ENCODE data around the gene MLNR. TPM values are rescaled to one million over a fixed set of nuclear protein-coding genes. Genes with fewer than 3 reads are reported as not detected.

The MLNR gene
- not detected for total RNA-seq

- no peak for TF ChIP-seq CTCF (IDR thresholded peaks at IDR 0.05; ENCODE audit: low read depth)
Observed at GRCh38 chr13:49220036-49220855, at the start of gene MLNR. Gene MLNR (plus strand): TSS chr13:49220338. CDS start chr13:49220338, 0 bp downstream.

DNA sequence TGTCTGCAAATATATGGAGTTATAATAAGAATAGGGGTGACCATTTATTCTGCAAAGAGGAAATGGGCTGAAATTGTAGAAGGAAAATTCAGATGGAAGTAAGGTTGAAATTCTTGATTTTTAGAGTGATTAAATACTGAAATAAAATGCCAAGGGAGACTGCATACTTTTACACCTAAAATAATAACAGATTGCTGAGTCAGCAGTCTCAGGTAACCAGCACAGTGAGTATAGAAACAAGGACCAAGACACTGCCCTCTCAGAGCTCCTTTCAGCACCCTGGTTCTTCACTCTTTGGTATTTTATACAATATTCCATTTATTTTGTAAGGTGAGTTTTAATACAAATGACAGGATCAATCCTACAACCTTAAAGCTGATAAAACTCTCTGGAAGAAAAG, 48.8 kb upstream of the MLNR start:
- no peak for TF ChIP-seq CTCF (IDR thresholded peaks at IDR 0.05; ENCODE audit: low read depth)

GRCh38 chr13:49183672-49184325, 36.3 kb upstream of the MLNR start:
- TF ChIP-seq CTCF (IDR thresholded peaks at IDR 0.05; ENCODE audit: low read depth), result no peak

GRCh38 chr13:49184621-49185020, 35.5 kb upstream of the MLNR start:
- TF ChIP-seq CTCF (IDR thresholded peaks at IDR 0.05; ENCODE audit: low read depth), result no peak

- no peak for TF ChIP-seq CTCF (IDR thresholded peaks at IDR 0.05; ENCODE audit: low read depth)
Observed at GRCh38 chr13:49185264-49185663, 34.9 kb upstream of the MLNR start.

- TF ChIP-seq CTCF (IDR thresholded peaks at IDR 0.05; ENCODE audit: low read depth), result no peak
Observed at GRCh38 chr13:49190901-49191300, 29.2 kb upstream of the MLNR start.

DNA sequence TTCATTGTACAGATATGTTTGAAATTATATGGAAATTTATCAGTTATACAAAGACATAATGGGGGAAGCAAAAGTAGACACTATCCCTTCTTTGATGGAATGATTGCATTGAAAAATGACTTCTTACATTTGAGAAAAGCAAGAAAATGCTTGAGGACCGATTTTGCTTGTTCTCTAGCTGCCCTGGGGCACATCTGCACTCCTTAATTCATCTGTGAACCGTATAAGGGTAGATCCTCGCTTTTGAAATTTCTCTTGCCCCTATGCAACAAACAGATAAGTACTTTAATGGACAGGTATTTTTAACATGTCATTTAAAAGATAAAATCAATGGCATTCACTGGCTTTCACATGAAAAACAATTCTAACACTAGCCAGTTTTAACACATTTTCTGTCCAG, 13.5 kb upstream of the MLNR start:
- TF ChIP-seq CTCF (IDR thresholded peaks at IDR 0.05; ENCODE audit: low read depth), result no peak
